ENCODE results near the gene ADCY2.

GRCh38 chr5:7425830-7426229 lies 29.9 kb downstream of the ADCY2 start:
- TF ChIP-seq POLR2A (IDR thresholded peaks at IDR 0.05): no peak
- TF ChIP-seq, protein P1, sequence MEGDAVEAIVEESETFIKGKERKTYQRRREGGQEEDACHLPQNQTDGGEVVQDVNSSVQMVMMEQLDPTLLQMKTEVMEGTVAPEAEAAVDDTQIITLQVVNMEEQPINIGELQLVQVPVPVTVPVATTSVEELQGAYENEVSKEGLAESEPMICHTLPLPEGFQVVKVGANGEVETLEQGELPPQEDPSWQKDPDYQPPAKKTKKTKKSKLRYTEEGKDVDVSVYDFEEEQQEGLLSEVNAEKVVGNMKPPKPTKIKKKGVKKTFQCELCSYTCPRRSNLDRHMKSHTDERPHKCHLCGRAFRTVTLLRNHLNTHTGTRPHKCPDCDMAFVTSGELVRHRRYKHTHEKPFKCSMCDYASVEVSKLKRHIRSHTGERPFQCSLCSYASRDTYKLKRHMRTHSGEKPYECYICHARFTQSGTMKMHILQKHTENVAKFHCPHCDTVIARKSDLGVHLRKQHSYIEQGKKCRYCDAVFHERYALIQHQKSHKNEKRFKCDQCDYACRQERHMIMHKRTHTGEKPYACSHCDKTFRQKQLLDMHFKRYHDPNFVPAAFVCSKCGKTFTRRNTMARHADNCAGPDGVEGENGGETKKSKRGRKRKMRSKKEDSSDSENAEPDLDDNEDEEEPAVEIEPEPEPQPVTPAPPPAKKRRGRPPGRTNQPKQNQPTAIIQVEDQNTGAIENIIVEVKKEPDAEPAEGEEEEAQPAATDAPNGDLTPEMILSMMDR (IDR thresholded peaks at IDR 0.05): no peak

Measured in right lobe of liver (tissue), 4 donors.